ENCODE measurements around the gene HAO1. TPM values are rescaled to one million over a fixed set of nuclear protein-coding genes. Genes with fewer than 3 reads are reported as not detected.

The HAO1 gene
- total RNA-seq = not detected
- not detected for polyA plus RNA-seq
- long read RNA-seq, donor 1 = 0 reads
- long read RNA-seq, donor 2 = 0 reads
- long read RNA-seq, donor 3 = 0 reads

DNA sequence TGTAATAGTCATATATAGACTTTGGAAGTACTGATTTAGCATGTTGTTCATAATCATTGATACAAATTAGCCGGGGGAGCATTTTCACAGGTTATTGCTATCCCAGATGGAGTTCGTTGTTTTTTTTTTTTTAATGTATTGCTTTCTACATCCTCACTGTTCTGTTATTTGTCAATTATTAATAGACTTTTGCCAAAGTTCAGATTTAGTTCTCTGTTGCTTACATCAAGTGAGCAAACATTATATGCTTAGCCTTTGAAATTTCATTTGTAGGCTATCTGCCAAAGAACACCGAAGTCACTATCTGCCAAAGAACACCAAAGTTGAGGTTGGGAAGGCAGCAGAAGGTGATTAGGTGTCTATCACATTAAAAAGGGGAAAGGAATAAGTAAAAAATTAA lies at the start of gene HAO1:
HAO1 (minus strand) TSS at position 118 of the 400 bp plus-strand sequence; CDS start at position 82, 36 bp downstream.
- TF ChIP-seq POLR2A (IDR thresholded peaks at IDR 0.05) (no peak), EP300 (IDR thresholded peaks at IDR 0.05) (no peak)
- TF ChIP-seq, protein P1, sequence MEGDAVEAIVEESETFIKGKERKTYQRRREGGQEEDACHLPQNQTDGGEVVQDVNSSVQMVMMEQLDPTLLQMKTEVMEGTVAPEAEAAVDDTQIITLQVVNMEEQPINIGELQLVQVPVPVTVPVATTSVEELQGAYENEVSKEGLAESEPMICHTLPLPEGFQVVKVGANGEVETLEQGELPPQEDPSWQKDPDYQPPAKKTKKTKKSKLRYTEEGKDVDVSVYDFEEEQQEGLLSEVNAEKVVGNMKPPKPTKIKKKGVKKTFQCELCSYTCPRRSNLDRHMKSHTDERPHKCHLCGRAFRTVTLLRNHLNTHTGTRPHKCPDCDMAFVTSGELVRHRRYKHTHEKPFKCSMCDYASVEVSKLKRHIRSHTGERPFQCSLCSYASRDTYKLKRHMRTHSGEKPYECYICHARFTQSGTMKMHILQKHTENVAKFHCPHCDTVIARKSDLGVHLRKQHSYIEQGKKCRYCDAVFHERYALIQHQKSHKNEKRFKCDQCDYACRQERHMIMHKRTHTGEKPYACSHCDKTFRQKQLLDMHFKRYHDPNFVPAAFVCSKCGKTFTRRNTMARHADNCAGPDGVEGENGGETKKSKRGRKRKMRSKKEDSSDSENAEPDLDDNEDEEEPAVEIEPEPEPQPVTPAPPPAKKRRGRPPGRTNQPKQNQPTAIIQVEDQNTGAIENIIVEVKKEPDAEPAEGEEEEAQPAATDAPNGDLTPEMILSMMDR (IDR thresholded peaks at IDR 0.05) = no peak
- no peaks in the 10 kb centered on the region for H3K9me3 ChIP-seq
- H3K27me3 ChIP-seq = no peaks in the 10 kb centered on the region
- no peaks in the 10 kb centered on the region for H3K36me3 ChIP-seq
- no peaks in the 10 kb centered on the region for H3K4me1 ChIP-seq (ENCODE audit: insufficient read depth)
- H3K27ac ChIP-seq = no peak within 1 kb of the TSS
- WGBS, 3 donors = 83 to 84% (median 83%) methylated on average over 3 of the region's 3 CpGs
- intact Hi-C loops (cut with DNase I) = no loop called here
- no peak for DNase-seq
- no peak within 1 kb of the TSS for H3K4me3 ChIP-seq

DNA sequence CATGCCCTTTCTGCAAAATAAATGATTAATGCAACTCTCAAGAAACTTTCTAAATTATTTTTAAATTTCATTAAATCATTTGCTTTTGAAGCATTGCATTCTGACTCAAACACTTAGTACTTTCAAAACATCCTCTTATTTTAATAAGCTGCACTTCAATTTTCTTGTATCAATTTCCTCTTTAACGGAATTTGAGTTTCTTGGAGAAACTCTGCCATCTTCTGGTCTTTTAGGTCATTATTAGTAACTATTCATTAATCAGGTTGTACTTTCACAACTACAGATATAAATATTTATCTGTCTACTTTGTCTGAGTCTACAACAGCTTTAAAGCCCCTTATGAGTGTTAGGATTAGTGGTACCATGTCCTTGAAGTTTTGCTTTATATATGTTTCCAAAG lies 49.1 kb upstream of the HAO1 start:
- DNase-seq = no peak
- intact Hi-C loops (cut with DNase I) = no loop called here
- TF ChIP-seq, protein P1 (IDR thresholded peaks at IDR 0.05) = no peak
- no peak for TF ChIP-seq EP300 (IDR thresholded peaks at IDR 0.05)
- TF ChIP-seq POLR2A (IDR thresholded peaks at IDR 0.05) = no peak
- no peak overlapping the region for H3K4me3 ChIP-seq
- H3K4me1 ChIP-seq (ENCODE audit: insufficient read depth) = no peaks in the 10 kb centered on the region
- no peak overlapping the region for H3K27ac ChIP-seq
- H3K36me3 ChIP-seq = no peaks in the 10 kb centered on the region
- 48 to 67% (median 55%) methylated on average over 1 of the region's 1 CpG for WGBS, 3 donors
- no peaks in the 10 kb centered on the region for H3K27me3 ChIP-seq
- no peaks in the 10 kb centered on the region for H3K9me3 ChIP-seq

DNA sequence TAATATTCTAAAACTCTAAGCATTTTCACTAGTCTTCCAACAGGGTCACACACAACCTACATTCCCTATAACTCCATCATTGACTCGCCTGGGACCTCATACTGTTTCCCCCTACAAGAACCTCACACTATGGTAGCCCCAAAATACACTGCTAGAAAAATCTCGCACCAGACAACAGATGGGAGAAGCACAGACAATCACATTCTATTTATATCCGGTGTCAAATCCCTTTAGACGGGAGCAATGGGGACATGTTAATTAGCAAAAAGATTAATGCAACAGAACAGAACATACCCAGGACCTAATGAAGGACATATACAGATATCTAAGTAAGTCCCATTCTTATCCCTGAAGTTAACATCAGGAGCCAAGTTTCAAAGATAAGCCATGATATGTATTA lies 45.7 kb upstream of the HAO1 start:
- WGBS, 3 donors = 84 to 97% (median 95%) methylated on average over 4 of the region's 4 CpGs
- Histone ChIP-seq H3K4me1 (ENCODE audit: insufficient read depth) (no peaks in the 10 kb centered on the region), H3K36me3 (no peaks in the 10 kb centered on the region), H3K4me3 (no peak overlapping the region), H3K27me3 (no peaks in the 10 kb centered on the region), H3K27ac (no peak overlapping the region), H3K9me3 (no peaks in the 10 kb centered on the region)
- intact Hi-C loops (cut with DNase I) = no loop called here
- TF ChIP-seq POLR2A (IDR thresholded peaks at IDR 0.05) (no peak), EP300 (IDR thresholded peaks at IDR 0.05) (no peak)
- TF ChIP-seq, protein P1 (IDR thresholded peaks at IDR 0.05) = no peak
- DNase-seq = no peak

DNA sequence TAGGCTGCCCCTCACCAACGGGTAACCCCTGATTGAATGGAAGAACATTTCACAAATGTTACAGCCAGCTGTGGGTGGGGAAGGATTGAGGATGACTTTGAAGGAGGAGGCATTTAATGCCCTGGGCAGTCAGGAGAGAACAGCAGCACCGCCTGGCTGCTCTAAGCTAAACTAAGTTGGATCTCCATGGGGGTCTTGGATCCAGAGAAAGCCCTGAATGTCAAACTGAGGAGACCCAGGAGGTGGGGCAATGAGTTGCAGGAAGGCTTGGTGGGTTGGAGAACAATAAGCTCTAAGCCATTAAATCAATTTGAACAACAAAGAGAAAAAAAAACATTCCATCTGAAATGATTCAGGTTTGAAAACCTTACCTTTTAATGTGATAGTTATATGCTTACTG lies 43.9 kb upstream of the HAO1 start:
- no peak overlapping the region for H3K27ac ChIP-seq
- intact Hi-C loops (cut with DNase I) = no loop called here
- H3K27me3 ChIP-seq = no peaks in the 10 kb centered on the region
- no peak for DNase-seq
- no peaks in the 10 kb centered on the region for H3K36me3 ChIP-seq
- no peak overlapping the region for H3K4me3 ChIP-seq
- no peak for TF ChIP-seq POLR2A (IDR thresholded peaks at IDR 0.05)
- TF ChIP-seq, protein P1 (IDR thresholded peaks at IDR 0.05) = no peak
- no peak for TF ChIP-seq EP300 (IDR thresholded peaks at IDR 0.05)
- WGBS, 3 donors = 87 to 91% (median 88%) methylated on average over 2 of the region's 2 CpGs
- no peaks in the 10 kb centered on the region for H3K9me3 ChIP-seq
- H3K4me1 ChIP-seq (ENCODE audit: insufficient read depth) = no peaks in the 10 kb centered on the region

All from ovary (tissue), 10 donors.